Stimulated activated naive CD8-positive, alpha-beta T cell treated with anti-CD3 and anti-CD28 coated beads, Interleukin-15, amount 100 ng/mL, for 72 hours (primary cell): ENCODE measurements around the gene UGGT2.
"Not testable (repeated sequence)": the region's sequence is repeated elsewhere in the genome, so short reads cannot be mapped to it uniquely, and the experiment has no call there.

Experiments
- ATAC-seq: fragments of 150-1000 bp; cut with Tn5 transposase; 2 replicates; pipeline ENCODE4 v1.10.0; 2021; ENCODE audit warnings: mild to moderate bottlenecking, moderate library complexity
- DNase-seq, 2 donors: peaks; one replicate each; pipeline ENCODE4 v3.0.0; 2021 to 2022
- H3K27ac Mint-ChIP-seq, 2 donors: one replicate each; pipeline ENCODE4 v1.8.0; 2022; ENCODE audit warnings: mild to moderate bottlenecking in 2 of 2, mixed read lengths in 2 of 2, moderate library complexity in 2 of 2
- H3K27me3 Mint-ChIP-seq: one replicate; pipeline ENCODE4 v1.8.0; 2022; ENCODE audit warnings: mixed read lengths
- H3K4me1 Mint-ChIP-seq: one replicate; pipeline ENCODE4 v1.8.0; 2022; ENCODE audit warnings: mild to moderate bottlenecking, mixed read lengths
- H3K4me3 Mint-ChIP-seq, 2 donors: one replicate each; pipeline ENCODE4 v1.8.0; 2022; ENCODE audit warnings: mild to moderate bottlenecking in 2 of 2, mixed read lengths in 2 of 2, moderate library complexity in 1 of 2
- H3K9me3 Mint-ChIP-seq, 2 donors: one replicate each; pipeline ENCODE4 v1.8.0; 2022; ENCODE audit warnings: mixed read lengths in 2 of 2

UGGT2 gene

DNA sequence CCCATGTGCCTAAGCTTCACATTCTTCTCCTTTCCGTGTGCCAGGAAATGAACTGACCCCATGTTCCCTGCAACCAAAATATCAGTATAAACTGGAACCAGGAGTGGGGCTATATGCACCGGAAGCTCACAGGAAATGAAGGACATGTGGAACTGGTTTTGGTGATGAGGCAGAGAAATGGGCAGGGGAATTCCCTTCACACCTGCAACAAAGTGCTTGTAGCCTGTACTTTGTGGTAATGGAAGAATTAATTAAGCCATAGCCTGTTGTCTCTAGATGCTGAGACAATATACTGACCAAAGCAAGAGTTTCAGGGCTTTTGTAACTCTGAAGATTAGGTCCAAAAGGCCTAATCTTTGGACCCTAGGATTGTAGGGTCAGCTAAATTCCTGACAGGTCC lies 15.5 kb upstream of the UGGT2 start:
- no peak overlapping the region for H3K27ac Mint-ChIP-seq
- peaks cover 6 to 8% of the 10 kb centered on the region in 2 donors for H3K9me3 Mint-ChIP-seq
- H3K27me3 Mint-ChIP-seq = no peaks in the 10 kb centered on the region
- no peak for ATAC-seq
- no peak overlapping the region for H3K4me3 Mint-ChIP-seq
- no peaks in the 10 kb centered on the region for H3K4me1 Mint-ChIP-seq
- DNase-seq = no peak

DNA sequence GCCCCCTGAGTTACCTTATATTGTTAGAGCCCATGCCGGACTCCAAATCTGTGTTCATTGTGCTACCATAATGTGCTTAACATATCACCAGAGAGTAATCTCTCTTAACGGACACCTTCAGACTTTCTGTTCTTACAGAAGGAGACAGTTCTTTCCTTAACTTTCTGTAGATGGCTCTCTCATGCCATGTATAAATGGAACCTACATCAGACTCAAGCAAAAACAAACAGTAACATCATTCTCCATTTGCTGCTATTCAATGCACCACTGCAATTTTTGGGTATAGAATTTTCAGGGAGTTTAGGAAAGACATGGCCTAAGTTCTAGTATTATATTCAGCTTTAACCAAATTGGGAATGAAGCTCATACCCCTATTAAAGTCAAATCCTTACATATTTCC lies 12.6 kb upstream of the UGGT2 start:
- no peaks in the 10 kb centered on the region for H3K4me1 Mint-ChIP-seq
- no peak for ATAC-seq
- H3K27ac Mint-ChIP-seq = no peak overlapping the region
- DNase-seq = no peak
- peaks cover 6 to 8% of the 10 kb centered on the region in 2 donors for H3K9me3 Mint-ChIP-seq
- no peaks in the 10 kb centered on the region for H3K27me3 Mint-ChIP-seq
- no peak overlapping the region for H3K4me3 Mint-ChIP-seq

DNA sequence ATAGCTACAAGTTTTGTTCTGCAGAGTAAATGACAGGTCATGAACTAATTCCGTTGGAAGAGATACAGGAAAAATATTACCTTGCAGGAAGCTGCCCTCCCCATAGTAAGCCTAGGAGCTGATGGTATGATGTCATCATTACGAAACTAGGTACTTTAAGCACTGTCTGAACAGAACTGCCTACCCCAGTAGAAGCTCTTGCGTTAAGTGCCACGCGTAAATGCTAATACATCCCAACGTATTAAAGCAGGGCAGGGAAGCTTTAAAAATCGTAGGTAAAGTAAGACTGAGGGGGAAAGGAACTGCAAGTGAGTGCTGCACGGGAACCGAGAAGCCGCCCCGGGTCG lies 572 bp downstream of the UGGT2 start:
- H3K4me3 Mint-ChIP-seq = peak overlapping the region; percentile 76 to 78
- peaks cover 50% of the 10 kb centered on the region for H3K27me3 Mint-ChIP-seq
- H3K4me1 Mint-ChIP-seq = peaks cover 6% of the 10 kb centered on the region
- peaks cover 0 to 10% of the 10 kb centered on the region in 2 donors for H3K9me3 Mint-ChIP-seq
- no peak overlapping the region for H3K27ac Mint-ChIP-seq
- ATAC-seq = peak; percentile 31
- no peak for DNase-seq

DNA sequence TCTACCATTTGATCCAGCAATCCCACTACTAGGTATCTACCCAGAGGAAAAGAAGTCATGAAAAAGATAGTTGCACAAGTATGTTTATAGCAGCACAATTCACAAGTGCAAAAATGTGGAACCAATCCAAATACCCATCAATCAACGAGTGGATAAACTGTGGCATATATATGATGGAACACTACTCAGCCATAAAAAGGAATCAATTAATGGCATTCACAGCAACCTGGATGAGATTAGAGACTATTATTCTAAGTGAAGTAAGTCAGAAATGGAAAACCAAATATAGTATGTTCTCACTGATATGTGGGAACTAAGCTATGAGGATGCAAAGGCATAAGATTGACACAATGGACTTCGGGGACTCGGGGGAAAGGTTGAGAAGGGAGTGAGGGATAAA lies 1.3 kb downstream of the UGGT2 start:
- H3K9me3 Mint-ChIP-seq, H3K27ac Mint-ChIP-seq, ATAC-seq, H3K4me3 Mint-ChIP-seq, H3K4me1 Mint-ChIP-seq, DNase-seq: not testable (repeated sequence)
- H3K27me3 Mint-ChIP-seq = peaks cover 53% of the 10 kb centered on the region

DNA sequence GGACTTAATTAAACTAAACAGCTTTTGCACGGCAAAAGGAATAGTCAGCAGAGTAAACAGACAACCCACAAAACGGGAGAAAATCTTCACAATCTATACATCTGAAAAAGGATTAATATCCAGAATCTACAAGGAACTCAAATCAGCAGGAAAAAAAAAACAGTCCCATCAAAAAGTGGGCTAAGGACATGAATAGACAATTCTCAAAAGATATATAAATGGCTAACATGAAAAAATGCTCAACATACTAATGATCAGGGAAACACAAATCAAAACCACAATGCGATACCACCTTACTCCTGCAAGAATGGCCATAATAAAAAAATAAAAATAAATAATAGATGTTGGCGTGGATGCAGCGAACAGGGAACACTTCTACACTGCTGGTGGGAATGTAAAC lies 1.7 kb downstream of the UGGT2 start:
- ATAC-seq, H3K4me3 Mint-ChIP-seq, H3K9me3 Mint-ChIP-seq, H3K4me1 Mint-ChIP-seq, H3K27ac Mint-ChIP-seq, DNase-seq: not testable (repeated sequence)
- peaks cover 53% of the 10 kb centered on the region for H3K27me3 Mint-ChIP-seq

DNA sequence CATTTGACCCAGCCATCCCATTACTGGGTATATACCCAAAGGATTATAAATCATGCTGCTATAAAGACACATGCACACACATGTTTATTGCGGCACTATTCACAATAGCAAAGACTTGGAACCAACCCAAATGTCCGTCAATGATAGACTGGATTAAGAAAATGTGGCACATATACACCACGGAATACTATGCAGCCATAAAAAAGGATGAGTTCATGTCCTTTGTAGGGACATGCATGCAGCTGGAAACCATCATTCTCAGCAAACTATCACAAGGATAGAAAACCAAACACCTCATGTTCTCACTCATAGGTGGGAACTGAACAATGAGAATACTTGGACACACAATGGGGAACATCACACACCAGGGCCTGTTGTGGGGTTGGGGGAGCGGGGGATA lies 2.2 kb downstream of the UGGT2 start:
- H3K9me3 Mint-ChIP-seq, H3K27ac Mint-ChIP-seq, ATAC-seq, H3K4me1 Mint-ChIP-seq, H3K4me3 Mint-ChIP-seq, DNase-seq: not testable (repeated sequence)
- H3K27me3 Mint-ChIP-seq = peaks cover 53% of the 10 kb centered on the region

DNA sequence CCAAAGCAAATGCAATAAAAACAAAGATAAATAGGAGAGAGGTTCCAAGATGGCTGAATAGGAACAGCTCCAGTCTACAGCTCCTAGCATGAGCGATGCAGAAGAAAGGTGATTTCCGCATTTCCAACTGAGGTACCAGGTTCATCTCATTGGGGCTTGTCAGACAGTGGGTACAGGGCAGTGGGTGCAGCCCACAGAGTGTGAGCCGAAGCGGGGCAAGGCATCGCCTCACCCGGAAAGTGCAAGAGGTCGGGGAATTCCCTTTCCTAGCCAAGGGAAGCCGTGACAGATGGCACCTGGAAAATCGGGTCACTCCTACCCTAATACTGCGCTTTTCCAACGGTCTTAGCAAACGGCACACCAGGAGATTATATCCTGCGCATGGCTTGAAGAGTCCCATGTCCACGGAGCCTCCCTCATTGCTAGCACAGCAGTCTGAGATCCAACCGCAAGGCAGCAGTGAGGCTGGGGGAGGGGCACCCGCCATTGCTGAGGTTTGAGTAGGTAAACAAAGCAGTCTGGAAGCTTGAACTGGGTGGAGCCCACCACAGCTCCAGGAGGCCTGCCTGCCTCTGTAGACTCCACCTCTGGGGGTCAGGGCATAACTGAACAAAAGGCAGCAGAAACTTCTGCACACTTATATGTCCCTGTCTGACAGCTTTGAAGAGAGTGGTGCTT lies 6.6 kb downstream of the UGGT2 start:
- not testable (repeated sequence) for H3K27ac Mint-ChIP-seq, H3K4me3 Mint-ChIP-seq, DNase-seq, ATAC-seq, H3K4me1 Mint-ChIP-seq
- Mint-ChIP-seq H3K9me3 (peaks cover 17 to 24% of the 10 kb centered on the region in 2 donors), H3K27me3 (peaks cover 40% of the 10 kb centered on the region)

DNA sequence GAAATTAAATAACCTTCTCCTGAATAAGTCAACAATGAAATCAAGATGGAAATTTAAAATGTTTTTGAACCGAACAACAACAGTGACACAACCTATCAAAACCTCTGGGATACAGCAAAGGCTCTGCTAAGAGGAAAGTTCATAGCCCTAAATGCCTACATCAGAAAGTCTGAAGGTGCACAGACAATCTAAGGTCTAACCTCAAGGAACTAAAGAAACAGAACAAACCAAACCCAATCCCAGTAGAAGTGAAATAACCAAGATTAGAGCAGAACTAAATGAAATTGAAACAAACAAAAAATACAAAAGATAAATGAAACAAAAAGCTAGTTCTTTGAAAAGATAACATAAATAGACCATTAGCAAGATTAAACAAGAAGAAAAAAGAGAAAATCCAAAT lies 9.0 kb downstream of the UGGT2 start:
- no peaks in the 10 kb centered on the region for H3K4me1 Mint-ChIP-seq
- ATAC-seq = no peak
- H3K27ac Mint-ChIP-seq = no peak overlapping the region
- H3K4me3 Mint-ChIP-seq = no peak overlapping the region
- H3K9me3 Mint-ChIP-seq = peaks cover 17 to 24% of the 10 kb centered on the region in 2 donors
- peaks cover 33% of the 10 kb centered on the region for H3K27me3 Mint-ChIP-seq
- no peak for DNase-seq

DNA sequence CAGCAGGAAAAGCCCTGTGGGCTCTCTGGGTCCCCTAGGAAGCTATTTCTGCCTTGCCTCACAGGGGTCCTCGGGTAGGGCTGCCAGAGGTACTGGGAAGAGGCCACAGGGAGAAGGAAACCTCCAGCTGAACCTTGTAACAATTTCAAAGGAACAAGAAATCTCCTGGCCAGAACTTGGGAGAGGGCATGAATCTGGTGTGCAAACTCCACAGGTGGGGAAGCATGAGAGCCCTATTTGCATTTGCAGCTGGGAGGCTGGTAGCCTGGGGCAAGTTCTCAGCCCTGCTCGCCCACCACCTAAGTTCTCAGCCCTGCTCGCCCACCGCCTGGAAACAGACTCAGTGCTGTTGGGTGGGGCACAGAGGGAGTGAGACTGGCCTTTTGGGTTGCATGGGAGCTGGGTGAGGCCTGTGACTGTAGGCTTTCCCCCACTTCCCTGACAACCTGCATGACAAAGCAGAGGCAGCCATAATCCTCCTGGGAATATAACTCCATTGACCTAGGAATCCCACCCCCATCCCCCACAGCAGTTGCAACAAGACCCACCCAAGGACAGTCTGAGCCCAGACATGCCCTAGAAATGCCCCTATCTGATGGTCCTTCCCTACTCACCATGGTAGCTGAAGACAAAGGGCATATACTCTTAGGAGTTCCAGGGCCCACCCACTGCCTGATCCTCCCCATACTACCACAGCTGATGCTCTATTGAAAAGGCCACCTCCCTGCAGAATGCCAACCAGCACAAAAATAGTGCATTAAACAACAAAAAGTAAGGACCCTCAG lies 11.7 kb downstream of the UGGT2 start:
- Mint-ChIP-seq H3K27ac (no peak overlapping the region), H3K4me3 (no peak overlapping the region), H3K9me3 (peaks cover 13 to 22% of the 10 kb centered on the region in 2 donors), H3K4me1 (no peaks in the 10 kb centered on the region), H3K27me3 (peaks cover 15% of the 10 kb centered on the region)
- no peak for ATAC-seq
- DNase-seq = no peak

DNA sequence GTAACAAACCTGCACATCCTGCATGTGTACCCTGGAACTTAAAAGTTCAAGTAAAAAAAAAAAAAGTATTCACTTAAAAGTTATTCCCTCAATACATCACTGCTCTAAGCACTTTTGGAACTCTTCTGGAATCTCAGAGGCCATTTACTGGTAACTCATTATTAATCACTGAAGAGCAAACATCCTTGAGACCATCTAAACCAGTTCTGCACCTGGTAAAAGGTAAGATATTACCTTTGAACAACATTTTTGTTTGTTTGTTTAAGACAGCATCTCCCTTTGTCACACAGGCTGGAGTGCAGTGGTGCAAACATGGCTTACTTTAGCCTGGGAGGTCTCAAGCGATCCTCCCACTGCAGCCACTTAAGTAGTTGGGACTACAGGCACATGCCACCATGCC lies 16.7 kb downstream of the UGGT2 start:
- ATAC-seq = no peak
- H3K27me3 Mint-ChIP-seq = no peaks in the 10 kb centered on the region
- H3K27ac Mint-ChIP-seq = no peak overlapping the region
- no peak for DNase-seq
- no peaks in the 10 kb centered on the region for H3K9me3 Mint-ChIP-seq
- no peaks in the 10 kb centered on the region for H3K4me1 Mint-ChIP-seq
- H3K4me3 Mint-ChIP-seq = no peak overlapping the region

DNA sequence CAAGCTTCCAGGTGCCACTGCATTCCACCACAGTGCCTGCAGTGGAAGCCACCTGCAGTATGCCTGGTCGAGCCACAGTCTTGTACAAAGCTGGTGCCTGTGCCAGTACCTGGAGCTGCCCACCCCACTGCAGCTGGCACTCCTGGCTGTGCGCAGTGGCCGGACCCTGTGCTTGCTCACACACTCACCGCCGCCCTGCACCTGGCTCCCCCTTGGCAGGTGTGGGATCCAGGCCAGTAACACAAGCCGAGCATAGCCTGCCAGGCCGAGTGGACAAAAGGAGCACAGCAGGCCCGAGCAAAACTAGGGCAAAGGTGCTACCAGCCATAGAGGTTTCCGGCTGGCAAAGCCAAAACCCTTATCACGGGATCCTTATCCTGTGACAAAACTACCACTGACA lies 18.5 kb downstream of the UGGT2 start:
- no peak overlapping the region for H3K4me3 Mint-ChIP-seq
- no peak overlapping the region for H3K27ac Mint-ChIP-seq
- no peaks in the 10 kb centered on the region for H3K27me3 Mint-ChIP-seq
- ATAC-seq (no peak), DNase-seq (no peak)
- H3K9me3 Mint-ChIP-seq = no peaks in the 10 kb centered on the region
- H3K4me1 Mint-ChIP-seq = no peaks in the 10 kb centered on the region

DNA sequence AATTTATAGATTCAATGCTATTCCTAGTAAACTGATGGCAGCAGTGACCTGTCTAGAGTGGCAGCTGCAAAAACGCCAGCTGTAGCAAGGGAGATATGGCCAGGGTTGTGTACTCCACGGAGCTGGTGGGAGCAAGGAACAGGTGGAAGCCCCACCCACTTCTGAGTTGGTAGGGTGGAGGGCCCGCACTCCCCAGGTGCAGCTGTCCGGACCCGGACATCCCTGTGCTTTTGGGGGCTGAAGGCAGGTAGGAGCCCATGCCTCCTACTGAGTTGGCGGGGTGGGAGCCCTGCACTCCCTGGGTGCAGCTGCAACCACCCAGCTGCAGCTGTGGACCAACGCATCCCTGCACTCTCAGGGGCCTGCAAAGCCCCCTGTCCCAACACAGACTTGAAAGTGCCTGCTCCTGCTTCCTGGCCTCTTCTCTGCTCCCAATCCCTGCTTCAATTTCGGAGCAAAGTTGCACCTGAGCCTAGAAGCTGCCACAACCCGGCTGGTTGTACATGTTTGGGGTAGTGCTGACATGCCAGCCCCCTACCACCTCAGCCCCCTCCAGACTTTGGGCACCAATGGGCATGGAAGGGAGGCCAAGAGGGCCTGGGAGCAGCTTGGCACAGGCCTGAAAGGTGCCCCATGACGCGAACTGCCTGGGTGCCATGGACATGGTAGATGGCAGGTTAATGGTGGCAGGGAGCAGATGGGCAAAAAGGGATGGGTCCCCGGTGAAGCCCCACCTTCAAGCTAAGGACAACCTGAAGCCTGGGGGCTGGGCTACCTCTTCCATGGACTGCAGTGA lies 19.8 kb downstream of the UGGT2 start:
- no peaks in the 10 kb centered on the region for H3K27me3 Mint-ChIP-seq
- H3K9me3 Mint-ChIP-seq = no peaks in the 10 kb centered on the region
- H3K4me1 Mint-ChIP-seq = no peaks in the 10 kb centered on the region
- no peak for DNase-seq
- ATAC-seq = no peak
- no peak overlapping the region for H3K4me3 Mint-ChIP-seq
- H3K27ac Mint-ChIP-seq = no peak overlapping the region

DNA sequence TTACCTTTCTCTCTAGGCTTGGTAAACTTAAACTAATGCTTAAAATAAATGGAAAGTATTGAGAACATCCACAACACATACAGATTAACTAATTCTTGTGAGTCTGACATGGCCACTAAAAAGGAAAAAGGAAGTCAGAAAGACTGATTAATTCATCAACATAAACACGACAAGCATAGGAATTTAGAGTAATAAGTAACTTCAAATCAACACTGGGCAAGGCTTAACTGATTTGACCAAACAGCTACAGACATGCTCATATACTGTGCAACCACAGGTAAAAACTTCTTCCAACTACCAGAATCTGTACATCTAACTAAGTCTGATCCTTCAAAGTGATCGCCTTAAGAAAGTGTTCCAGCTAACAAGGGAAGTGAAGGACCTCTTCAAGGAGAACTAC lies 20.5 kb downstream of the UGGT2 start:
- no peak overlapping the region for H3K4me3 Mint-ChIP-seq
- no peaks in the 10 kb centered on the region for H3K9me3 Mint-ChIP-seq
- DNase-seq (no peak), ATAC-seq (no peak)
- H3K27me3 Mint-ChIP-seq = no peaks in the 10 kb centered on the region
- no peaks in the 10 kb centered on the region for H3K4me1 Mint-ChIP-seq
- no peak overlapping the region for H3K27ac Mint-ChIP-seq

DNA sequence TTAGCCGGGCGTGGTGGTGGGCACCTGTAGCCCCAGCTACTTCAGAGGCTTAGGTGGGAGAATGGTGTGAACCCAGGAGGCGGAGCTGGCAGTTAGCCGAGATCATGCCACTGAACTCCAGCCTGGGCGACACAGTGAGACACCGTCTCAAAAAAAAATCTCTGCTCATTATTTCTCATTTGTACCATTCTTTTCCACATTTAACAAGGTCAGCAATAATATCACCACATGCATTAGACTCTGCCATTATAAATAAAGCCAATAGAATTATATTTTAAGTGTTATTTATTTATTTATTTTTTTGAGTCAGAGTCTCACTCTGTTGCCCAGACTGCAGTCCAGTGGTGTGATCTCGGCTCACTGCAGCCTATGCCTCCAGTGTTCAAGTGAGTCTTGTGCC lies 24.2 kb downstream of the UGGT2 start:
- Mint-ChIP-seq H3K4me1 (no peaks in the 10 kb centered on the region), H3K27ac (no peak overlapping the region), H3K27me3 (no peaks in the 10 kb centered on the region), H3K4me3 (no peak overlapping the region), H3K9me3 (no peaks in the 10 kb centered on the region)
- ATAC-seq = no peak
- no peak for DNase-seq

DNA sequence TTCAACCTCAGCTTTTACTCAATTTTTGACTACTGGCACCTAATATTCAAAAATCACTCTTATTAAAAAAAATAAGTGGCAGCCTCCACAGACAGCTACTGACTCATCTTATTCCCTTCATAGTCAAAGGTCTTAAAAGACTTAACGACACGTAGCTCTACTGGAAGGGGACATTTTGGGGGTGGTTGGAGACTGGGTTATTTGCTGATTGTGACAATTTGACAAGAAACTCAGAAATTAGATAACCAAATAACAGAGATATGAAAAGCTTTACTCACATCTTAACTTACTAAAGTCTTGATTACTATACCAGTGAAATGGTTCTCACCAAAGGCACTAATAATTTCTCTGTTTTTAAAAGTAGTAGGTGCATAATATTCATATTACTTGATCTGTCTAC lies 25.7 kb downstream of the UGGT2 start:
- no peak for DNase-seq
- H3K27ac Mint-ChIP-seq = no peak overlapping the region
- no peak for ATAC-seq
- H3K9me3 Mint-ChIP-seq = no peaks in the 10 kb centered on the region
- H3K4me3 Mint-ChIP-seq = no peak overlapping the region
- H3K4me1 Mint-ChIP-seq = no peaks in the 10 kb centered on the region
- H3K27me3 Mint-ChIP-seq = no peaks in the 10 kb centered on the region

DNA sequence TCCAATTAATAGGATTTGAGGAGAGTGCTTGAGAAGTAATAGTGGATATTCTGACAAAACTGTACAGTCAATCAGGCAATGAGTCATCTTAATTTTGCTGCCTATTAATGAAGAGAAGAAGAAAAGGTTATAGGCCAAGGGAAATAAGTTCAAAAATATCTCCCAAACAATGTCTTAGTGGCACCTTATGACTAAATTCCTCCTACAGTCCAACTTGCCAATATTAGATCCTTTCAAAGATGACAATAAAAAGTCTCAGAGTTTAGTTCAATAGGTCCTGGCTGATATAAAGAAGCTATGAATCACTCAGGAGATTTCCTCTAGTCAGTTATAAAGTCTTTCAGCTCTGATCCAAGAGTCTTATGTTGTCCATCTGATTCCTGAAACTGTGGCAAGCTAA lies 27.9 kb downstream of the UGGT2 start:
- ATAC-seq (no peak), DNase-seq (no peak)
- Mint-ChIP-seq H3K27ac (no peak overlapping the region), H3K9me3 (no peaks in the 10 kb centered on the region), H3K27me3 (no peaks in the 10 kb centered on the region), H3K4me3 (no peak overlapping the region), H3K4me1 (no peaks in the 10 kb centered on the region)
